ENCODE results near the gene FCRL2. TPM values are rescaled to one million over a fixed set of nuclear protein-coding genes. Genes with fewer than 3 reads are reported as not detected.

FCRL2 gene
- total RNA-seq, 4 donors from 2014 or later: 0.47 to 114 (median 2.7) TPM

DNA sequence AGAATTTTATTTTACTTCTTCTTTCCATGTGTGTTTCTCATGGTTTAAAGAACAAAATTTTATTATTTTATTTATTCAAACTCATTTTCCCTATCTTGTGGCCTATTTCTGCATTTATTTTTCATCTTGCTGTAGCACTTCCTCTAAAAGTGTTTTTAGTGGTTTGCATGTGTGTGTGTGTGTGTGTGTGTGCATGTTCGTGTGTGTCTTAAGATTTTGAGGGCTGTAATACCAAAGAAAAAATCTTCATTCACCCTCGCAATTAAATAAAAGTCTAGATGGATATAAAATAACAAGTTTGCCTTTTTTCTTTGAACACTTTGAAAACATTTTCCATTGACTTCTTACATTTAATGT lies 51.7 kb downstream of the FCRL2 start:
- TF ChIP-seq, protein P1, sequence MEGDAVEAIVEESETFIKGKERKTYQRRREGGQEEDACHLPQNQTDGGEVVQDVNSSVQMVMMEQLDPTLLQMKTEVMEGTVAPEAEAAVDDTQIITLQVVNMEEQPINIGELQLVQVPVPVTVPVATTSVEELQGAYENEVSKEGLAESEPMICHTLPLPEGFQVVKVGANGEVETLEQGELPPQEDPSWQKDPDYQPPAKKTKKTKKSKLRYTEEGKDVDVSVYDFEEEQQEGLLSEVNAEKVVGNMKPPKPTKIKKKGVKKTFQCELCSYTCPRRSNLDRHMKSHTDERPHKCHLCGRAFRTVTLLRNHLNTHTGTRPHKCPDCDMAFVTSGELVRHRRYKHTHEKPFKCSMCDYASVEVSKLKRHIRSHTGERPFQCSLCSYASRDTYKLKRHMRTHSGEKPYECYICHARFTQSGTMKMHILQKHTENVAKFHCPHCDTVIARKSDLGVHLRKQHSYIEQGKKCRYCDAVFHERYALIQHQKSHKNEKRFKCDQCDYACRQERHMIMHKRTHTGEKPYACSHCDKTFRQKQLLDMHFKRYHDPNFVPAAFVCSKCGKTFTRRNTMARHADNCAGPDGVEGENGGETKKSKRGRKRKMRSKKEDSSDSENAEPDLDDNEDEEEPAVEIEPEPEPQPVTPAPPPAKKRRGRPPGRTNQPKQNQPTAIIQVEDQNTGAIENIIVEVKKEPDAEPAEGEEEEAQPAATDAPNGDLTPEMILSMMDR (IDR thresholded peaks at IDR 0.05): no peak
- no peak for TF ChIP-seq POLR2A (IDR thresholded peaks at IDR 0.05)
- peak overlapping the region in 2 of 4 donors; percentile 37 to 73 for H3K27ac ChIP-seq

DNA sequence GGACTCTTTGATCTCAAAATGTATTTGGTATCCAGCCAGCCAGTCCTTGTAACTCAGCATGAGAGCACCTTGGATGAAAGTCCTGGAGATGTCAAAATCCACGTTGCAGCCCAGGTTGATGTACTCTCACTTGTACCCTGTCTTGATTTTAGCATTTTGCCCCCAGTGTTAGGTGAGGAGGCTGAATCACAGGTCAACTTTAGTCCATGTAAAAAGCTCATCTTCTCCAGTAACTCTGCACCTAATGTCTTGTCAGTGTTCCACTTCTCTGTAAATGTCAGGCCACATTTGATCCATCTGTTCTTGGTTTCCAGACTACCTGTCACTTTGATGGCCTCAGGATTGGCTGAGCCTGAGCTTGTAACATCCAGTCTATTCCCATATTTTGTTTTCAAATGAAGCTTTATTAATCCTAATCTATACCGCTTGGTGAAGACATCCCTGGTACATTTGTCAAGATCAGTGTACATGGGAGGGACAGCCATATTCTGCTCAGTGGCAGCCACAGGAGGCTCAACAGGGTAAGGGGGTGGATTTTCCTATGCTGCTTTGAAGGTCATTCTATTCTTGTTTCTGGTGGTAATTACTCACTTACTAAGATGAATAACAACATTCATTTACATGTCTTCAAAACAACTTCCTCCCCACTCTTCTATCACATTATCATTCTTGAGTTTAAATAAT lies 52.3 kb downstream of the FCRL2 start:
- Histone ChIP-seq H3K4me1 (peaks cover 0 to 10% (median 2%) of the 10 kb centered on the region in 4 donors), H3K27ac (peak overlapping the region in 2 of 4 donors; percentile 37 to 73), H3K27me3 (no peaks in the 10 kb centered on the region), H3K36me3 (no peaks in the 10 kb centered on the region), H3K4me3 (no peak overlapping the region), H3K9me3 (peaks cover 0 to 14% (median 2%) of the 10 kb centered on the region in 4 donors)
- DNase-seq: no peak
- TF ChIP-seq, protein P1 (IDR thresholded peaks at IDR 0.05): no peak
- TF ChIP-seq POLR2A (IDR thresholded peaks at IDR 0.05): no peak

More for the DNA sequence above, 51.7 kb downstream of the FCRL2 start:
- Histone ChIP-seq H3K9me3 (peaks cover 0 to 14% (median 2%) of the 10 kb centered on the region in 4 donors), H3K36me3 (no peaks in the 10 kb centered on the region), H3K27me3 (no peaks in the 10 kb centered on the region), H3K4me3 (no peak overlapping the region), H3K4me1 (peaks cover 0 to 10% (median 2%) of the 10 kb centered on the region in 4 donors)
- no peak for DNase-seq

DNA sequence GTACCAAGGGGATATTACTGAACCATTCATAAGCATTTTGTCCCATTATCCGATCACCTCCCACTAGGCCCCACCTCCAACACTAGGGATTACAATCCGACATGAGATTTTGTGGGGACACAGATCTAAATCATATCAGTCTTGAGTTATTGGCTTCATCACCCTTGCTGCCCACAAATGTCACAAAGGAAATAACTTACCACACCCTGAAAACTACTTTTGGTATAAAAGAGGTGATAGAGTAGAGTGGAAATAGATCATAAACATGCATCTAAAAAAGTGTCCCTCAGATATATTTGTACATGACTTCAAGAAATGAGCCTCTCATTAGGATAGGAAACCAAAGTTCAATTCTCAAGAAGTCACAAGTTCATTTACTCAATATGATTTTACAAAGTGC lies 53.8 kb downstream of the FCRL2 start:
- TF ChIP-seq, protein P1 (IDR thresholded peaks at IDR 0.05): no peak
- TF ChIP-seq POLR2A (IDR thresholded peaks at IDR 0.05): no peak
- H3K27ac ChIP-seq: peak overlapping the region in 1 of 4 donors; percentile 73

GRCh38 chr1:157721985-157722384 lies 54.9 kb downstream of the FCRL2 start:
- no peak overlapping the region for H3K4me3 ChIP-seq
- DNase-seq: no peak
- H3K36me3 ChIP-seq: no peaks in the 10 kb centered on the region
- no peaks in the 10 kb centered on the region for H3K27me3 ChIP-seq
- no peak overlapping the region for H3K27ac ChIP-seq
- H3K4me1 ChIP-seq: peaks cover 0 to 6% (median 2%) of the 10 kb centered on the region in 4 donors
- H3K9me3 ChIP-seq: peaks cover 0 to 14% (median 2%) of the 10 kb centered on the region in 4 donors
- no peak for TF ChIP-seq POLR2A (IDR thresholded peaks at IDR 0.05)
- TF ChIP-seq, protein P1 (IDR thresholded peaks at IDR 0.05): no peak

More for the DNA sequence above, 53.8 kb downstream of the FCRL2 start:
- Histone ChIP-seq H3K9me3 (peaks cover 0 to 14% (median 2%) of the 10 kb centered on the region in 4 donors), H3K4me1 (peaks cover 0 to 10% (median 2%) of the 10 kb centered on the region in 4 donors), H3K27me3 (no peaks in the 10 kb centered on the region), H3K36me3 (no peaks in the 10 kb centered on the region), H3K4me3 (no peak overlapping the region)
- DNase-seq: no peak

DNA sequence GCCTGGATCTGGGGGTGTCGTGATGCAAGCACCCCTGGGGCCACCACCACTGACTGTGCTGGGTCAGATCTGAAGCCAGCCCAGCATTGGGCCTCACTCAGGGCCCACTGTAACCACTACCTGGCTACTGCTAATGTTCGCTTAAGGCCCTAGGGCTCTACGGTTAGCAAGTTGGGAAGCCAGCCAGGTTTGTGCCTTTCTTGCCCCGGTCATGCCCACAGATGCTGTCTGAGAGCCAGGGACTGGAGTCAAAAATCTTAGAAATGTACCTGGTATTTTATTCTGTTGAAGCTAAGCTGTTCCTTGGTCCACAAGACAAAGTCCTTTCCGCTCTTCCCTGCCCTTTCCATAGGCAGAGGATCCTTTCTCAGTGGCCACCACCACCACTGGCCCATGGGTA lies 61.2 kb downstream of the FCRL2 start:
- DNase-seq: no peak
- H3K27me3 ChIP-seq: no peaks in the 10 kb centered on the region
- H3K9me3 ChIP-seq: no peaks in the 10 kb centered on the region
- TF ChIP-seq POLR2A (IDR thresholded peaks at IDR 0.05): no peak
- TF ChIP-seq, protein P1 (IDR thresholded peaks at IDR 0.05): no peak
- no peak overlapping the region for H3K4me3 ChIP-seq
- H3K27ac ChIP-seq: no peak overlapping the region
- H3K36me3 ChIP-seq: no peaks in the 10 kb centered on the region
- no peaks in the 10 kb centered on the region for H3K4me1 ChIP-seq
